ENCODE measurements around the gene PRKCQ.

The PRKCQ gene

DNA sequence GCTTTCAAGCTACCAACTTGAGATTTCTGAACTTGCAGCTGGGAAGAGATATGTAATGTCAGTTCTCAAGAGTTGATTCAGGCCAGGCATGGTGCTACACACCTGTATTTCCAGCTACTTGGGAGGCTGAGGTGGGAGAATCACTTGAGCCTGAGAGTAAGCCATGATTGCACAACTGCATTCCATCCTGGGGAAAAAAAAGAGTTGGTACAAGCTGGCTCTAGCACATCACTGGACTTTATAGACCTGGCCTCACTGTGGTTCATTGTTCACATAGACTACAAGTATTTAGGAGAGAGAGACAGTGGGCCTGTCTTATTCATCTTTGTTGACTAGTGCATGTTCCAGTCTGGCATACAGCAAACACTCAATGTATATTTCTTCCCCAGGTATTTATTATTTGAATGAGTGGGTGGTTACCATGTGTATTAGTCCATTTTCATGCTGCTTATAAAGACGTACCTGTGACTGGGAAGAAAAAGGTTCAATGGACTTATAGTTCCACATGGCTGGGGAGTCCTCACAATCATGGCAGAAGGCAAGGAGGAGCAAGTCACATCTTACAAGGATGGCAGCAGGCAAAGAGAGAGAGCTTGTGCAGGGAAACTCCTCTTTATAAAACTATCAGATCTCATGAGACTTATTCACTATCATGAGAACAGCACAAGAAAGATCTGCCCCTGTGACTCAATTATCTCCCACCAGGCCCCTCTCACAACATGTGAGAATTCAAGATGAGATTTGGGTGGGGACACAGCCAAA is 200.9 kb downstream of the PRKCQ start:
- DNase-seq: no peak

Measured in stimulated activated CD4-positive, alpha-beta T cell treated with anti-CD3 and anti-CD28 coated beads, Interleukin-15, amount 100 ng/mL, for 24 hours (primary cell).